Brain pericyte (primary cell): Measurements from ENCODE around the gene ADRA2B.
"Not testable (repeated sequence)": the region's sequence is repeated elsewhere in the genome, so short reads cannot be mapped to it uniquely, and the experiment has no call there.

ENCODE experiments used
- DNase-seq: peaks from one replicate; pipeline ENCODE4 v3.0.0-alpha.2; 2012; ENCODE audit warnings: low read depth, low spot score

Gene ADRA2B

DNA sequence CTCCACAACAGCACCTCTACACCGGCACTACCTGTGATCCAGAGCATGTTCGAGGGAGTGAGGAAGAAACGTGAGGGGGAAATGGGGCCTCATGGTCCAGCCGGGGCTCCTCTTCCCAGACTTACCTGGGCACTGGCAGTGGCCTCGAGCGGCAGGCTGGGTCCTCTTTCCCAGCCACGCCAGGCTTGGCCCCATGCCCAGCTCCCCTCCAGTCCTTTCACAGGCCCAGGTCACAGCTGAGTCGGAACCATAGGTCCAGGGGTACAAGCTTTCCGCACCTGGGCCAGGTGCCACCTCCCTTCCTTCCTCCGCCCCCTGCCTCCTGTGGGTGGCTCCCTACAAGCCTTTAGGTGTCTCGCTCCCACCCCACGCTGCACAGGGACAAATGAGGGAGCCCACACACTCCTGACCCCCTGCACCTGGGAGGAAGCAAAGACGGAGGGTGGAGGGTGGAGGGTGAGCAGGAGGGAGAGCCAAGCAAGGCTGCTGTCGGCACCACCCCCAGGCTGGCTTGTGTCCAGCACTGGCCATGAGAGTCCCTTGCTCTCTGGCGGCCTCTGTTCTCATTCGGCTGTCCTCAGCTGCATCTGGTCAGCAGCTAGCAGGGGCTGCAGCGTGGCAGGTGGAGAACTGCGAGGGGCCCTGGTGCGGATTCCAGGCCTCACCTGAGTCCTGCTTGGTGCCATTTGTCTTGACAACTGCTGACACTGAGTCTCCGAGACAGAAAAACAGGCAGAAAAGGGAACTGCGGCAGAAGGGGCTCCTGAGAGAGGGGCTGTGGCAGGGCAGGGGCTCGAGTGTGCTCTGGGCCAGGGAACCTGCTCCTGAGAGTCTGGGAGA lies 26.8 kb downstream of the ADRA2B start:
- no peak for DNase-seq

GRCh38 chr2:96088340-96089335 lies 27.7 kb downstream of the ADRA2B start:
- no peak for DNase-seq

- no peak for DNase-seq
These were observed 29.2 kb downstream of the ADRA2B start for GRCh38 chr2:96087130-96087529.

DNA sequence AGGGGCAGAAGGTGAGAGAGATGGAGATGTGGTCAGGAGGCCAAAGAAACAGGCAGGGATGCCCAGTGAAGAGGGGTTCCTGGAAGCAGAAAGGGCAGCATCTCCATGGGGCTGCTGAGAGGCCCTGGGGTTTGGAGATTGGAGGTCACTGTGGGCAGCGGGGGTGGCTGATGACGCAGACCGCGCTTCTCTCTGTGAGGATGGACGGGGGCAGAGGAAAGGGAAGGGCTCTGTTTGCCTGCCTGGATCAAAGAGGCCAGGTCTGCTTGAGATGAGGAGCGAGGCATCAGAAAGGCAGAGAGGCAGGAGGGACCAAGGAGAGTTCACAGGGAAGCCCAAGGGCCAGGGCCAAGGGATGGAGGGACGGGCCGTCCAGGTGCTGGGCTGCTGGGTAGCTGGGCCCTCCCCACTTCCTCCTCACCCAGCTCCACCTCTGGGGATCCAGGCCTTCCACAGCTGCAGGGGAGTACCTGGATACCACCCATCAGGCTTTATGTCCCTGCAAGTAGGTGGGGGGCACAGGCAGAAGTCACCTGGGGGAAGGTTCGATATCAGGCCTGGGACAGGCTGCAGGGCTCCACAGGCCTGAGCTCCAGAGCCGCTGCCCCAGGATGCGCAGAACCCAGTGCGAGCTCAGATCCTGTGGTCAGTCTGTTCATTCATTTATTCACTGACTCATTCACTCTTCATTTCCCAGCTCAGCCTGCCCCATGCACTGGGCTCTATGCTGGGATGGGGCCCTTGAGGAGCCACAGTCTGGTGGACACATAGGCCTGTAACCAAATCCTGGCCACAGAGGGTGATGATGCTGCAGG lies 30.6 kb downstream of the ADRA2B start:
- DNase-seq = no peak

DNA sequence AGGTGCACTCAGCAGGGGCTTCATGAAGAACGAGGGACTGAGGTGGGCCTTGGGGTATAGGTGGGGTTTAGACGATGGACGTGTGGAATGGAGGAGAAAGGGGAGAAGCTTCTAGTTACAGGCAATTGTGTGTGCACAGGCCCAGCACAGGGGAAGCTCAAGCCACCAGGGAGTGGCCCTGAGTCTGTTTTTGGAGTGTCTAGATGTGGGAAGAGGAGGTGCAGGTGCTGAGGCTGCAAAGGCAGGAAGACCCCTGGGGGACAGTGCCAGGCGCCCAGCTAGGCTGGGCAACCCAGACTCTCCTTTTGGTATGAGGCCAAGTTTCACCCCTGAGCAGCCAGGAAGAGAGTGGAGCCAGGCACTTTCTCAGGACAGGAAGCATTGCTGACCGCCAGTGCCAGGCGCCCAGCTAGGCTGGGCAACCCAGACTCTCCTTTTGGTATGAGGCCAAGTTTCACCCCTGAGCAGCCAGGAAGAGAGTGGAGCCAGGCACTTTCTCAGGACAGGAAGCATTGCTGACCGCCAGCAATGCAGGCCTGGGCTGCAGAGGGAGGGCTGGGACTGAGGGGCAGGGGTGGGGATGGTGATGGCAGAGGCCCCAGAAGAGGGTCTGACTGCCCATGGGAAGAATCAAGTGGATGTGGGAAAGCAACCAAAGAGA lies 31.4 kb downstream of the ADRA2B start:
- DNase-seq = not testable (repeated sequence)

DNA sequence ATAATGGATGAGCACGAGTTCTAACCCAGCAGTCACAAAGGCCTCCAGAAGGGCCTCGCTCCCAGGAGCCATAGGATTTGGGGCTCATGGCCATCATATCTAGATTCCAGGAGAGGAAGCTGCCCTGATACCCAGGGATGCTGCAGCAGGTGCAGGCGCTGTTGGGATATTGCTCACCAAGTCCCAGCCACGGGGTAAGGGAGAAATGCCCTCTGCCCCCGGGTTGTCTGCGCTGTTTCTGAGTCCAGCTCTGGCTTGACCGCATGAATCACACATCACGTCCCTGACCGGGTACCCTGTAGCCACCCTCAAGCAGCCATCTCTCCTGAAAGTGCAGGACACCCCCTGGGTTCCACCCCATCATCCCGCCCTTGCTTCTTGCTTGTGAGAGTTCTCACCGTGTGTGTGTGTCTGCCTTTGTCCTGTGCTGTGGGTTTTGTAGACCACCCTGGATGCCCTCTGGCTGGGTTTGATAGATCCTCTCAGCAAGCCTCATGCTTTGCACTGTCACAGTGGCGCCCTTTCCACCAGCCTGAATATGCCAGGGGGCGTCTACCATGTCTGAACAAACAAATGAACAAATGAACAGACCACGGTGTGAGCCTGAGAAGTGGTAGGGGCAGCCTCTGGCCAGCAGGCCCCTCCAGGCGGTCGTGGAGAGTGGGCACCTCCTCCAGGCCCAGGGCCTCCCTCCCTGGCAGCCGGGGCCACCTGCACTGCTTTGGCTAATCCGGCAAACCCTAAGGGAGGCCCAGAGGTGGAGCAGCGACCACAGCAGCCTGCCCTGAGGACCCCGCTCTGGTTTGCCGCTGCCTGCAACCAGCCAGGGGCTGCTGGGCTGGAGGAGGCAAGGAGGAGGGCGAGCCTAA lies 32.1 kb downstream of the ADRA2B start:
- no peak for DNase-seq

DNA sequence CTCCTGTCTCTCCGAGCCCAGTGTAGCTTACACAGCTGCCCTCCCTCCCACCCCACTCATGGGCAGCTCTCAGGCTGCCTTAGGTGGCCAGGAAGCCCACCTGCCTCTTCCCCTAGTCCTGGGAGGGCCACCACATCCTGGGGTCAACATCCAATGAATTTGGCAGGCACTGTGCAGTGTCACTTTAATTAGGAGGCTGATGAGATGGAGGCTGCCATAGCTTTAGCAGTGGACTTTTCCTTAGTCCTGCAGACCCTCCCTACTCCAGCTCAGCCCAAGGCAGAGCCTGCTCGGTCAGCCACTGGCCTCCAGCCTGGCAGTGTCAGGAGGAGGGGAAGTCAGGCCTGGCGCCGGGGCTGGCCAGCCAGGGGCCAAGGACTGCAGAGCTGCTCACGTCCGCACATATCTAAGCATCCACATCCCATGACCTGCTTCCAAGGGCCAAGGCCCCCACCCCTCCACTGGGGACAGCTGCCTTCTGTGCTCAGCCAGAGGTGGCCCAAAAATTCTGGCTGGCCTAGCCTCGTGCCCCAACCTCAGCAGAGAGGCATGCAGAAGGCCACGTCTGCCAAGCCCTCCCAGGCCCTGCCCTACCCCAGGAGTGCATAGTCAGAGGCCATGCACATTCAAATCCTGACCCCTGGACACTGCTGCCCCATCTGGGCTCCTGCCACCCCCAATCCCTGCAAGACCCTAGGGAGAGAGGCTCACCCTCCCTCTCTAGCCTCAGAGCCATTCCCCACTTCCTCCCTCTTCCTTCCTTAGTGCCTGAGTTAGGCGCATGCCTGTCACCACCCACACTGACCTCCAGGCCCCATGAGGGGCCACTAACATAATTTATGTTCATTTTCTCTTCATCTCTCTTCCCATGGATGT lies 33.1 kb downstream of the ADRA2B start:
- no peak for DNase-seq

- DNase-seq = no peak
These were observed 33.9 kb downstream of the ADRA2B start for GRCh38 chr2:96082211-96083063.

DNA sequence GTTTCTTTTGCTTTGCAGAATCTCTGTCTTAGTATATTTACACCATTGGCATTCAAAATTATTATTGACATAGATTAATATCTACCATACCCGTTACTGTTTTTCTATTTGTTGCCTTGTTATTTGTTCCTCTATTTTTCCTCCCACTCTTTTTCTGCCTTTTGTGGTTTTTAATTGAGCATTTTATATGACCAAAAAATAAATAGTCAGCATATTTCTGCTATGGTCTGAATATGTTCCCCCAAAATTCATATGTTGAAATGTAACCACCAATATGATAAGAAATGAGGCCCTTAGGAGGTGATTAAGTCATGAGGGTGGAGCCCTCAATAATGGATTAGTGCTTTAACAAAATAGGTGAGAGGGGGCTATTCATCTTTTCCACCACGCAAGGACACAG lies 35.3 kb downstream of the ADRA2B start:
- no peak for DNase-seq

GRCh38 chr2:96075199-96075771 lies 41.1 kb downstream of the ADRA2B start:
- DNase-seq = no peak

DNA sequence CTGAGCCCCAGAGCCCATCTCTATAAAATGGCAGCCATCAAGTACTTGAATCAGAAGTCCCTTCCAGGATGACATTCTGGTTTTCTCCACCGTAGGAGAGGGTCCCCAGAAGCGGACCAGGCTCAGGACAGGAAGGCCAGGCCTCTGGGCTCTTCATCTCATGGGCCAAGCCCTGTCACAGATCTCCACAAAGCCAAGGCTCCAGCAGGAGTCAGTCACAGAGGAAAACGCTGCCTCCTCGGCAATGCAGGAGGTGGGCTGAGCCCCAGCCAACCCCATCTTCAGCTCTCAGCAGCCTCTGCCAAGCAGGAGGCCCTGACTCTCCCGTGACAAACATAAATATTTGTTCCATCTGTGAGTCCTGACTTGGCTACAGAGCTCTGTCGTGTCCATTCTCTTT lies 42.2 kb downstream of the ADRA2B start:
- no peak for DNase-seq

DNA sequence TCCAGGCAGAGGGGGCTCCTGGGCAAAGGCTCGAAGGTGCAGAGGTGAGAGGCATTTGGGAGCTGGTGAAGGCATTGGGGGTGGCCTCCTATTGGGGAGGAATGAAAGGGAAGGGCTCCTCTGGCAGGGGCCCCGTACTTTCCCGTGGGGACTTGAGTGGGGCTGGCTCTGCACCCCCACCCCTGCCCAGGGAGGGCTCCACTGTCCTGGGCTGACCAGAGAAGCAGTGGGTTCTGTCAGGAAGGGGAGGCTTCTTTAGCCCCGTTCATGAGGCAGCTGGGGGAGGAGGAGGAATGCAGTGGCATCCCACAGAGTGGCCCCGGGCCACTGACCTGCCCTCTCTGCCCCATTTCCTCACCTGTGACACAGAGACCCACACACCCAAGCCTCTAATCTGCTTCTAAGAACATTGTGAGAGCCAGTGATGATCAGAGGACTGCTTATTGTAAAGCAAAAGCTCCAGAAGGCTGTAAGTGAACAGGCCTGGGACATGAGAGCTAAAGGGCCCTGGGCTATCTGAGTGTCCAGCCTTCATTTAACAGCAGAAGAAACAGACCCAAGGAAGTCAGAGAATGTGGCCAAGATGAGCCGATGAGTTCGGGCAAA lies 43.1 kb downstream of the ADRA2B start:
- no peak for DNase-seq

DNA sequence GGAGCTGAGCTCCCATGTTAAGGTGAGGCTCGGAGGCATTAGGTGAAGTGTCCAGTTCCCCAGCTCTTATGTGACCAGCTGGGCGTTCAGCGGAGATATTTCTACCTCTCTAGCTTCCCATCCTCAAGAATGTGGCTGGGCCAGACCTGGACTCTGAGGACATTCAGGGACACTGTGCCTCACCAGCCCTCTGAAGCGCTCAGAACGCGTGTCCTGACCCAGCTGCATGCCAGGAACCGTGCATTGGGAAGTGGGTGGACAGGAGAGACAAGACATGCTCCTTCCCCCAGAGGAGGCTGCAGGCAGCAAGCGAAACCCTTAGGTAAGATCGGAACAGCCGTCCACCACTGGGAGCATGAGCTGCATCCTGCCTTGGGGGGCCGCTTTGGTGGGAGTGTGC lies 43.6 kb downstream of the ADRA2B start:
- DNase-seq = no peak

GRCh38 chr2:96071977-96072491 lies 44.3 kb downstream of the ADRA2B start:
- DNase-seq = not testable (repeated sequence)

DNA sequence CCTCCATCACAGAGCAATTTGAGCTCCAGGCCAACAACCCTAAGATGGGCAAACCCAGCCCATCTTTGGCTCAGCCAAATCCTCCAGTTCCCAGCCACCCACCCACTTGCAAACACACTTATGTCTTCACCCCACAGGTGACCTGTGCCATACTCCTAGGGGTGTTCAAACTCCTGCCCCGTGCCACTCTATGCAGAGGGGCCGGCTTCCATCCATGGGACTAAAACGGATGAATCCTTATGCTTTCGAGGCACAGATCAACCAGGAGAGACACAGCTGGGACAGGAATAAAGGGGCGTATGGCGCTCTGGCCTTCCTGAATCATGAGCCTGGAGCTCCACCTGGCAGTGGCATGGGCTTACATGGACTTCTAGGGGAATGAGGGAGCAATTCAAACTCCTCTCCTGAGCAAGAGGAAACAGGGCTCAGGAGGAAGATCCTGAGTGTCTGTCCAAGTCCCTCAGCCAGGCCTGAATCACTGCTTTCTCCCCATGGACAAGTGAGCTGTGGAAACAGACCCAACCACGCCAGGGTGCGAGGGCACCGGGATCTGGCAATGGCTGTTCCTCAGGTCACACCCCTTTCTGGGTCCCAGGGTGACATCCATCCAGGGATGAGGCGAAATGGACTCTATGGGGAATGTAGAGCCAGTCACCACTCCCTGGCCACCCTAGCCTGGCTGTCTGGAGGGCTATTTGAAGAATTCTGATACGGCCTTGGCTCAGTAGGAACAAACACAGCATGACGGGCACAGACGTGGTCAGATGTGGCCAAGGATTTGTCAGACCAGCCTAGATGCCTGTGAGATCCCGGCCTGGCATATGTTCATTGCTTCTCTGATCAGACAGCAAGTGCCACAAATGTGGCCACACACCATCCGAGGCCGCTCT lies 45.0 kb downstream of the ADRA2B start:
- DNase-seq = not testable (repeated sequence)

DNA sequence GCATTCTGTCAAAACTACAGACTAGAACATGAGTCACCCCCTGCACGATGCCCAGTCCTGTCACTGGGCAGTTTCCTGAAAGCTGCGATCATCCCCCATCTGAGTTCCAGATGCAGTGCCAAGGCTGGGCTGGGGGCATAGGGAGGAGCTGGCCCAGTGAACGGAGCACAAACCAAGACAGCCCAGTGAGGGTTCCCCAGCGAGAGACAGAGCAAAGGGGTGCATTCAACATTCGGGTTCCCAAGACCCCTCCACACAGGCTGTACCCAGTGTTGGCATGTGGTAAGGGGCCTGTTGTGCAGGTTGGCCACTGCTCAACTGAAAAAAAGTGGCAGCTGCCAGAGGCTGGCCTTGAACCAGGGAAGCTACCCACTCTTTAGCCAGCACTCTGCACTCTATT lies 46.0 kb downstream of the ADRA2B start:
- not testable (repeated sequence) for DNase-seq
